Measurements from ENCODE around the gene RASL10A.

RASL10A gene

GRCh38 chr22:29266564-29267461 is 48.7 kb downstream of the RASL10A start:
- DNase-seq = no peak

- no peak for DNase-seq
Measured at GRCh38 chr22:29265929-29266328, 49.6 kb downstream of the RASL10A start.

DNA sequence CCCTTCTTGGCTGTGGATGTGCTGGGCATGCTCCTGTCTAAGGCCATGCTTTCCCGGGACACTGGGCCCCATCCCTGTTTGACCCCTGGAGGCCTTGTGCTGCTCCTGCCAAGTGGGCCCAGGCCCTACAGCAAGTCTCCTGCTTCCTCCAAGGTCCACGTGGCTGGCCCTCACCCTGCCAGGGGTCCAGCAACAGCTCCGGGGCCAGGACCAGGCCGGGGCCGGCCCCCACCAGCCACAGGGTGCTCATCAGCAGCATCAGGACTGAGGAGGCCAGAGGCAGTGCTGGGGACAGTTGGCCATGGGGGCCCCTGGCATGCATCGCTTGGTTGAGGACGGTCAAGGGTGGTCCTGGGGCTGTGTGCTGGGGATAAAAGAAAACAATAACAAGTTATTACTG is 50.2 kb downstream of the RASL10A start:
- DNase-seq = no peak

DNA sequence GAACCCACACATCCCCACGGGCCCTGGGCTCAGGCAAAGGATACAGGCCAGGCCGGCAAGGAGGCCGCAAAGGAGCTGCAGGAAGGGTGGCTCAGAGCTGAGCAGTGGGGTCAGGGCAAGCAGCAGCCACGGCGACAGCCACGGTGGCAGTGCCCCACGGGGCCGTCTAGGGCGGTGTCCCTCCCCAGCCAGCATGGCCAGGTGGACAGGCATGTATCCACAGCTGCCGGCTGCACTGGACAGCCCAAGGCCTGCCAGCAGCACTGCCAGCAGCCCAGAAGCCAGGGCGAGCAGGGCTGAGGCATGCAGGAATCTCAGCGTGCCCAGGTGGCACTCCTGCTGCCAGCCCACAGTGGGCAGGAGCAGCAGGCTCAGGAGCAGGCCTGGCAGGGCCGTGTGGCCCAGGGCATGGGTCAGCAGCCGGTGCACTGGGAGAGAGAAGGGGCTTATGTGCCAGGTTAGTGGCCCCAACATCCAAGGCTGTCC is 51.7 kb downstream of the RASL10A start:
- DNase-seq = no peak
